Activated CD8-positive, alpha-beta memory T cell treated with anti-CD3 and anti-CD28 coated beads, Interleukin-2, amount 50 U/mL, for 1 hour (primary cell): ENCODE data around the gene RALGAPA2.
A peak's percentile ranks its signal among the peaks of the same experiment; 100 is the strongest.

Experiments
- DNase-seq: peaks from one replicate; pipeline ENCODE4 v3.0.0-alpha.2; 2020; ENCODE audit errors: extremely low read depth

RALGAPA2 gene

GRCh38 chr20:20630551-20630950, 81.9 kb downstream of the RALGAPA2 start:
- DNase-seq, result no peak

DNA sequence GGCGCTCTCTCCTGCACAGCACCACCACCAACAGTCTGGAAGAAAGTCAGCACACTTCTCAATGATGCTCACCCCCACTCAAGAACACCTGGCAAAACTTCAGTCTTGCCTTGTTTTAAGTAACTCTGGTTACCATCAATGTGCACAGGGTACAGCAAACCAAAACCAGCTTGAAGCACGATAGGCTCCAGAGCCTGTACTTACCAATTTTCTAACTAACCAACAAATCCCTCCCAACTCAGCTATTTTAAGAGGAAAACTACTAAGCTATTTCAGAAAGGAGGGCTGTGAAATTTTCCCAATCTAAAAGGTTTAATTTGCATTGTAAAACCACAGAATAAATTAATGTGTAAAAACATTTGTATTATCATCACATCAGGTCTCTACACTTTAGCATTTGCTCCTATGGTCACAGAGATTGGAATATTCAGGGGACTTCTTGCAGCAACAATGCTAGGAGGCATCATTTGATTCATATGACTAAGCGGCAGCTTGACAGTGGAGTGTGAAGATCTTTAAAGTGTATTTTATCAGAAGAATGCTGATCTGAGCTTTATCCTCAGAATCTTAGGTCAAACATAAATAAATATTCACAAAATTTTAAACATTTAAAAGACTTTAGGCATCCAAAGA, 82.8 kb downstream of the RALGAPA2 start:
- no peak for DNase-seq

GRCh38 chr20:20628314-20628713, 84.1 kb downstream of the RALGAPA2 start:
- no peak for DNase-seq

GRCh38 chr20:20627471-20627870, 85.0 kb downstream of the RALGAPA2 start:
- DNase-seq, result no peak

GRCh38 chr20:20624914-20625313, 87.5 kb downstream of the RALGAPA2 start:
- DNase-seq, result no peak

DNA sequence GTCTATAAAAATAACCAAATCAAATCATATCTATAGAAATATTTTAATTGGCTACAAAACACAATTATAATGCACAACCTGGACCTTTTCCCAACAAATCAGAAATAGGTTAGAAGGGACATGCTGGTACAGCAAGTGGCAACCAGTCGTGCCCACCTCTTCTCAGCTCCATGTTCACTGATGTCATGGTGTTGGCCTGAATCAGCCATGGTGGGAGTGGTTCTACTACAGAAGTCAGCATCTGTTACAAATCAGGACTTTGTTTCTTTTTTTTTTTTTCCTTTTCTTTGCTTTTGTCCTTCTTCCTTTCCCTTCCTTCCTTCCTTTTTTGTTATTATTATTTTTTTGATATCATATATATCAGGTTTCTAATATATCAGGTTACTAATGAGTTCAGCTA, 91.2 kb downstream of the RALGAPA2 start:
- no peak for DNase-seq

DNA sequence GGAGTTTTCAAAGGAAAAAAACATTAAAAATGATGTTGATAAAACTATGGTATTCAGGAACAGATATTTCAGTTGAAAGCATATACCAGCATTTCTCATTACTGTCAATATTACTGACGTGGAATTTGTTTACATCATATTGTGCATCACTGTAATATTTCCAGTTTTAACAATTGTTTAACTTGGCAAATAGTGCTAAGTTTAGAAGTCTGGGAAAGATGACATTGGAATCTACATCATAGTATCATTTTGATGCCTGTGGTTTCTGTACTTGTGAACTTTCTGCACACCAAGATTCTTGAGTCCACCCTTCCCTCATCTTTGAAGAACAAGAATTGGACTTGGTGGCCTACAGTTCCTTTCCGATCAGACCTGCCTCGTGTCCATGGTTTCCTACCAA, 98.1 kb downstream of the RALGAPA2 start:
- DNase-seq, result no peak

DNA sequence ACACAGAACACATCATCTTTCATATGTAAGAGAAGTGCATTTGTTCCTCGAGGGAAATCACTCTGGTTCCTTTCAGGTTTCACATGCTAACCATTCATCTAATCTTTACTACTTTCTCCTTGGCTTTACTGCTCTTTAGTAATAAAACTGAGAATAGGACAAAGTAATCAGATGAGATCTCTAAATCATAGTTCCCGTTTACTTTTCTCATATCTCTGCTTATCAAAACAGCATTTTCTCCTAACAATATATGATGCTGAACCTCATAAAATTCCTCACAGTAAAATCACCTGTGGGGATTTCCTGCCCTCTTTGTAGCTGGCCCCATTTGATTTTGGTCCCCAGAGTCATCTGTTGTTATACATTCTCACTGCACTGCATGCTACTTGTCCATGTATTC, 100.2 kb downstream of the RALGAPA2 start:
- DNase-seq, result no peak

DNA sequence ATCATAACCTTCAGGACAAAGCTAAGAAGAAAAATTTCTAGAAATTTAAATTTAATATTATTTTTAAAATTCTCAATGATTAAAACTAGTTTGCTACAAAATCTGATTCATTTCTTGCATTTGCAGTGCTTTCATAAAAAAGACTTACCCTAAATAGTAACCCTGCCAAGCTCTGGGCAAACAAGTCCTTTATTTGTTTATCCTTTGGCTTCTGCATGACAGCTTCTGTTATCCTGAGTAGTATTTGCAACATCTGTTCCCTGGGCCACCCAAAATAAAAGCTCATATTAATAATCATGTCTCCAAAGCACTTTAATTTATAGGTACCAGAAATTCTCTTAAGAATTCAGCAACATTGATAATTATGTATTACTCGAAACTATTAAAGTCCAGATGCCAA, 101.3 kb downstream of the RALGAPA2 start:
- DNase-seq, result no peak

DNA sequence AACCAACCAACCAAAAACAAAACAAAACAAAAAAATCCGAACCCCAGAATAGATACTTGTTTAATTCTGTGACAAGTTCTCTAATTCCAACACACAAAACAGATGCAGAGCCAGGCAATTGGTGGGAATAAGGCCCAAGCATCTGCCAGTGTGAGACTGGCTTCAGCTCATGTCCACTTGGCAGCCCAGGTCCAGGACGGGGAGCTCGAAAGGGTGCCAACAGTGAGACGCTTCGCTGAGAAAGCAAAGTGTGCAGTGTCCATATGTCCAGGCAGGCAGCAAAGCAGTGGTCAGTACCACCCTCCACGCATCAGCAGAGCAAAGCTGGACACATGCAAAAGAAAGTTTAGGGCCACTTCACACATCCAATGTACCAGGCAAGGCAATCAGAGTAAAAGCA, 102.9 kb downstream of the RALGAPA2 start:
- no peak for DNase-seq

GRCh38 chr20:20608641-20609040, 103.8 kb downstream of the RALGAPA2 start:
- no peak for DNase-seq

- no peak for DNase-seq
These were observed 104.4 kb downstream of the RALGAPA2 start for GRCh38 chr20:20608041-20608440.

GRCh38 chr20:20606881-20607280, 105.6 kb downstream of the RALGAPA2 start:
- no peak for DNase-seq

DNA sequence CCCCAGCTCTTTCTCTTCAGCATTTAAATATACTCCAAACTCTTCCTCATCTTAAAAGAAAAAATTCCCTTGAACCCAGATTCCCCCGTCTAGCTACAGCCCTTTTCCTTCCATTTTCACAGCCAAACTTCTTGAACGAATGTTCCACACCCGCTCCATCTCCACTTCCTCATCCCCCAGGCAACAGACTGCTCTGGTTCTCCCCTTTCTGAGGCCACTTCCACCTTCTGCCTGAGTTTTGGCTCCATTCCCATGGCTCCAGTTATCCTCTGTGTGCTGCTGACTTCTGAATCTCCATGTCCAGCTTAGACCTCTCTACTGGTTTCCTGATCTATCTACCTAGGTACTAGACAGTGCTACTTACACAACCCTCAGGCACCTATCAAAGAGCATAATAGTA, 106.4 kb downstream of the RALGAPA2 start:
- no peak for DNase-seq

DNA sequence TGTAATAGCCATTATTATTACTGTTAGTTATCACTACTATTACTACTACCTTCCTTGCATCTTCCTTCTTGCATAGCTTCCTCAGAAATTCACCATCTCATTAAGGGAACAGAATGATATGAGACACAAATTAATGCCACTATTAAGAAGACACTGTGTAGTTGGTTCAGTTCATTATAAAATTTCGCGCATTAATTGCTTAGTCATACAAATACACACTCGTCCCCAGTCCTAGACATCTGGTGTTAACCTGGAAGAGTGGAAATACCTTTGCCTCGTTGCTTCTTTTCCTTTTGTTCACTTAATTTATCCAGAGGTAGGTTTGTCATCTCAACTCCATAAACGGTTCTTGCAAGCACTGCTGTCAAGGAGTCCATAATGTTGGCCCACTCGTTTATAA, 107.5 kb downstream of the RALGAPA2 start:
- no peak for DNase-seq

GRCh38 chr20:20604357-20604756, 108.1 kb downstream of the RALGAPA2 start:
- no peak for DNase-seq

DNA sequence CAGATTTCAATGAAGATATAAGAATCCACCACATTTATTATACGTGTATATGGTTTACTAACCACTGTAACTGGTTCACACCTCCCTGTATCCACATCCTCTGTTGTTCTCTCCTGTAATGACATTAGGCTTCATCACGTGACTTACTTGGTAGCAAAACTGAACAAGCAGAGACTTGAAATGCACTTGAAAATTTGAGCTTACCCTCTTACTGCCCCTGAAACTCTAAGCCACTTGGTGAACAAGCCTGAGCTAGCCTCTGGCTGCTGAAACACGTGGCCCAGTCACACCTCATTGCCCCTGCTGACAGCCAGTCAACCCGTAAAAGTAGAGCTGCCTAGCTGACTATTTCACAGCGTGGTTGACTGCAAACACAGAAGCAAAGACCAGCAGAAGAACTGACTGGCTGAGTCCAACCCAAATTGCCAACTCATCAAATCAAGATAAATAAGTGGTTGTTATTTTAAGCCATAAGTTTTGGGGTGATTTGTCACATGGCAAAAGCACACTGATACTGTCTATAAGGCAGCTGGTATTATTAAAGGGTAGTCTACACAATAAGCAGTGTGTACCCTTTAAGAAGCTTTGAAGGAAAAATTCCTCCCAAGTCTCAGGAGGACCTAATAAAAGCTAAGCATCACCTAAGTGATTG, 109.0 kb downstream of the RALGAPA2 start:
- DNase-seq, result peak; percentile 0

GRCh38 chr20:20597966-20598365, 114.5 kb downstream of the RALGAPA2 start:
- no peak for DNase-seq

DNA sequence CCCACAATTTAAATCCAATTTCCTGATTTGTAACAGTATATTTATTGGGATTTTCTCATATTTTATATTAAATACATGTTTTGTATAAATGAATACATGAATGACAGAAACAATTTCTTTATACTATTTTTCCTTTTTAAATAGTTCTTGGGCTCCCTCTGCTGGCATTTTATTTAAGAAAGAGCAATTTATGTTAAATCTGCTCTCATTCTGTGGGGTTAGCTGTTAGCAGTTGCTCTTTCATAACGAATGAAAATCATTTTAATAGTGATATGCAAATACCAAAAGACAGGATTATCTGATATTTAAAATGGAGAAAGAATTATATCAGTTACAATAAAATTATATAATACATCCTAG, 118.3 kb downstream of the RALGAPA2 start:
- DNase-seq, result no peak

DNA sequence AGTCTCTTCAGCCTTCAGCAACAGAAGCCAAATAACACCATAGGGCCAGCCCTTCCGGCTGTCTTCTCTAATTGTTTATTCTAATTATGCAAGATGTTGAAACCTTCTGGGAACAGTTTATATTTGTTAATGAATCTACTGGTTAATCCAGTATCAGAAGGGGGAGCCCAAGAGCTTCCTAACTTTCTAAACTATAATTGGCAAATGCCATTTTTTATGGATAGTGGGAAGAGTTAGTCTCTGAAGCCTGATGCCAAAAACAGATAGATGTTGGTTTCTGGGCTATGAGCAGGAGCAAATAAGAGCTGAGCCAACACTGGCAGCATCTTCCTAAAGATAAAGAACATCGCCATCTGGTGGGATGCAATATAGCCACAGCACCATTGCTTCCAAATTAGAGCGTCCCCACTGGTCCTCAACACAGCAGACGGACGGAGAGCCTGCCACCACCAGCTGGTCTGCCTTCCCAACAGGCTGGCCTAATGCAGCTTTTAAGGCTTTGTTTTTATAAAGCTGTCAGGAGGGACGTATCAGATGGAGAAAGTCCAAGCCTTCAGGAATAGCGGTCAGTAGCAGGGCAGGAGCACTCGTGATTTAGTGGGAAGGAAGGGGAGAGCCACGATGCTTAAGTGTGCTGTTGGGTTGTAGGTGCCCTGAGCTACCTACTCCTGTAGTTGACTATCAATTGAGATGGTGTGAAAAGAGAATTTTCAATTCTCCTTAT, 118.8 kb downstream of the RALGAPA2 start:
- no peak for DNase-seq

GRCh38 chr20:20585146-20585545, 127.3 kb downstream of the RALGAPA2 start:
- no peak for DNase-seq

GRCh38 chr20:20582734-20583133, 129.7 kb downstream of the RALGAPA2 start:
- no peak for DNase-seq

GRCh38 chr20:20580139-20580538, 132.3 kb downstream of the RALGAPA2 start:
- DNase-seq, result no peak
